Stimulated activated CD8-positive, alpha-beta memory T cell treated with anti-CD3 and anti-CD28 coated beads, Interleukin-7, amount 100 ng/mL, for 1 hour (primary cell): Measurements from ENCODE around the gene KAT8.
A peak's percentile ranks its signal among the peaks of the same experiment; 100 is the strongest.
"Not testable (repeated sequence)": the region's sequence is repeated elsewhere in the genome, so short reads cannot be mapped to it uniquely, and the experiment has no call there.

ENCODE experiments used
- DNase-seq, 2 donors: peaks; one replicate each; pipeline ENCODE4 v3.0.0-alpha.2; 2020; ENCODE audit warnings: low read depth in 2 of 2

The KAT8 gene

DNA sequence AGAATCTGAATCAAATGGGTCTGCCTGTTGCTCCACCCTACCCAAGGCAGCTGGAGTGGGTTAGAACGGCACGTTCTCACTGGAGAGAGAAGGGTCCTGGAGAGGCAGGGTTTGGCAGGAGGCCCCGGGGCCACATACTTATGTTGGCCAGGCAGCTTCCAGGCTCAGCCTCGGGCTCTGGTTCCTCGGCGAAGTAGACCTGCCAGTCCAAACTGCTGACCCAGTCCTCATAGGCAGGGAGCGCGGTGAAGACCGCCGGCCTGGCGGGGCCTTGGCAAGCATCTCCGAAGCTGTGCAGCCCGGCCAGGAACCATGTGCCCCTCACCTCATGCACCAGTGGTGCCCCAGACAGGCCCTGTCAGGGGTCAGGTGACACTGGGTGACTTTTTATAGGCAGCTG lies 33.5 kb upstream of the KAT8 start:
- DNase-seq = no peak

DNA sequence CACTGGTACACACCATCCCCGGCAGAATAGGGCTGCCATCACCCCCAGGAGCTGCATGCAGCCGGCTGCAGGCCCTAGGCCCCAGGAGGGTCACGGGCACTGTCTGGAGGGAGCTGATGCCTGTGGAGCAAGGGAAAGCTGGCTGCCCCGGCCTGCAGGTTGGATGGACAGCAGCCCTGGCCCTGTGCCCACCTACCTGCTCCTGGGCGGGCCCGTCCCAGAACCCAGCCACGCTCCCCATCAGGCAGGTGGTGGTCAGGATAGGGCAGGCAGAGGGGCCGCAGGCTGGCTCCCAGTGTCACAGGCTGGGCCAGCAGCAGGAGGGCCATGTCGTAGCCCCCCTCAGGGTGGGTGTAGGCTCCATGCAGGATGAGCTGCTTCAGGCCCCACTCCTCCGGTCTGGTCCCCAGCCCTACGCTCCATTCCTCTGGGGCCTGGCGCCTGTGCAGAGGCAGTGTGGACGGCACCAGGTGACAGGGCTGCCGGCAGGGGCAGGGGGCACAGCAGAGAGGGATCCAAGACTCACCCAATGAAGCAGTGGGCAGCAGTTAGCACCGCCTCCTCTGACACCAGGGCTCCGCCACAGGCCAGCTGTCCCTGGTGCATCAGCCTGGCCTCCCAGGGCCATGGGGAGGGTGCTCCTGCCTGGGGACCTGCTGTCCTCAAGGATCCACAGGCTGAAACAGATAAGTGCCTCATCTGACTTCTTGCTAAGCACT lies 32.7 kb upstream of the KAT8 start:
- DNase-seq = no peak

DNA sequence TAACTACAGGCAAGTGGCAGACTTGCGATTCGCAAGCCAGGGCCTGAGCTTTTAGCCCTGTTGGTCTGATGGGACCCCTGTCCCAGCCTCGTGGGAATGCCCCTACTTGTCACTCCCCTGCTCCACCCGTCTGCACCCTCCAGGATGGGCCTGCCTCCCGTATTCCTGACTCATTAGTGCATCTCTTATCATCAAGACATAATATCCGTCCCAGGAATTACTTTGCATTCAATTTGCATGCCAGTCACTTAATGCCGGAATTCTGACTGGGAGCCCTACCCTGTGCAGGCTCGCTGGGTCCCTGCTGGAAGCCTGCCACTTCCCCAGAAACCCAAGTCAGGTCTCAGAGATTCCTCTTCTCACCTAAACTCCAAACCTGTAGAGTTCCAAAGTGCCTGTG lies 32.1 kb upstream of the KAT8 start:
- DNase-seq = no peak

DNA sequence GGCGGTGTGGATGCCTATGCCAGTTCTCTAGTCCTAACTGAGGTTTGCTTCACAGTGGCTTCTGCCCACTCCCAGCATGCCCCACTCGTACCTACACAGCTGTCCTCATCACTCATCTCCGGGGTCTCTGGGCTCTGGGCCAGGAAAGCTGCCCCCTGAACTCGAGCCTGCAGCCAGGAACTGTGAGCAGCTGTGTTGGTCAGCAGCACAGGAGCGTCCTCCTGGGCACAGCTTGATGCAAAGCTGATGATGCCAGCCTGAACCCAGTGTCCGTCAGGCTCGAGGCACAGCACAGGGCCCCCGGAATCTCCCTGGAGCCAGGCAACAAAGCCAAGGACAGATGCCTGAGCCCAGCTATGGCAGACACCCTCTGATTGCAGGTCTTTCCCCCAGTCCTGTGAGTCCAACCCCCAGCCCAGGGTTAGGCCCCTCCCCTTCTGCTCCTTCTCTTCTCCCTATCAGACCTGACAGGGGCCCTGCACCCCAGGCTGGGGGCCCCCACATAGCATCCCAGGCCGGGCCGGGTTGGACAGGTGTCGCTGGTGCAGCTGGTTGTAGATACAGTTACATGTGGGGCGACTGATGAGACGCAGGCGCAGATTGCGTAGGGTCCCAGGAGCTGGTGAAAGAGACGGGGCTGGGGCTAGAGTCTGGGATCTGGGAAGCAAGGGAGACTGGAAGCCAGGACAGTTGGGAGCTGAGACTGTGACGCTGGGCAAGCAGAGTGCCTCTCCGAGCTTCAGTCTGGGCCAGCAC lies 31.4 kb upstream of the KAT8 start:
- DNase-seq = no peak

DNA sequence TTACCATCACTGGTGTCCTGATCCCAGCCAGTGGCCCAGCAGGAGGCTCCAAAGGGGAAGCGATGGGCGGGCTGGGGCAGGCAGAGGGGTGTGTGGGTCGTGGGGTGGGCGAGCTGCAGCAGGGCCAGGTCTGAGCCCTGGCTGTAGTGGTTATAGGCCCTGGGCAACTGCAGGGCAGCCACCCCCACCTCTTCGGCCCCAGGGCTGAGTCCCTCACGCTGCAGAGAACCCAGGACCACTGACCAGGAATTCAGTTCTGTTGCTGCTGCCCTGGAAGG lies 30.9 kb upstream of the KAT8 start:
- DNase-seq = no peak

DNA sequence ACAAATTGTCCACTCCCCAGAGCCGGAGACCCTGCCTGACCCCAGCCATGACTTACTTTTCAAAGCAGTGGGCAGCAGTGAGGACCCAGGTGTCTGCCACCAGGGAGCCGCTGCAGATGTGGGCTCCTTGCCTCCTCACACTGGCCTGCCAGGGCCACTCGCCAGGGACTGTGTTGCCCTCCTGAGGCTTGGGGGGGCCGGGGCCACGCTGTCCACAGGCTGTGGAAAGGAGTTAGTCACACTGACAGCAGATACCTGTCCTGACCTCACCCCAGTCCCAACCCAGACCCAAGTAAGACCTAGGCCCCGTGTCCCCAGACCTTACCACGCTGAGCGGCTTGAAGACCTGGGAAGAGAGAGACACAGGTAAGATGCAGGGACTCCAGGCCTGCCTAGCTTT lies 30.0 kb upstream of the KAT8 start:
- DNase-seq = no peak

DNA sequence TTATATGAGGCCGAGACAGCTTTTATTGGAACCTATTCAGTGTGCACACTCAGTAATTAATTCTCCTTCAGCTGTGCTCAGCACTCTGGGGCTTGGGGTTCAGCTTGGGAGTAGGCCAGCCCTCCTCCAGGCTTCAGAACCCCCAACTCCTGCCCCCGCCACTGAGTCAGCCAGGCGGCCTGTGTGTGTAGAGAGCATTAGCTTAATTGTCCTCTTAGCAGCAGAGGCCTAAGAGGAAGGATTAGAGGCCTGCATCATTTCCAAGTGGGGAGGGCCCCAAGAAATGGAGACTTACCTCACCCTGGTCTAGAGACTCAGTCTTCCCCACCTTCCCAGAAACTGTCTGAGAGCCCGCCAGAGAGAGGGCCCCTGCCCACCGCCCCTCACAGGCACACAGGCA lies 29.5 kb upstream of the KAT8 start:
- no peak for DNase-seq

DNA sequence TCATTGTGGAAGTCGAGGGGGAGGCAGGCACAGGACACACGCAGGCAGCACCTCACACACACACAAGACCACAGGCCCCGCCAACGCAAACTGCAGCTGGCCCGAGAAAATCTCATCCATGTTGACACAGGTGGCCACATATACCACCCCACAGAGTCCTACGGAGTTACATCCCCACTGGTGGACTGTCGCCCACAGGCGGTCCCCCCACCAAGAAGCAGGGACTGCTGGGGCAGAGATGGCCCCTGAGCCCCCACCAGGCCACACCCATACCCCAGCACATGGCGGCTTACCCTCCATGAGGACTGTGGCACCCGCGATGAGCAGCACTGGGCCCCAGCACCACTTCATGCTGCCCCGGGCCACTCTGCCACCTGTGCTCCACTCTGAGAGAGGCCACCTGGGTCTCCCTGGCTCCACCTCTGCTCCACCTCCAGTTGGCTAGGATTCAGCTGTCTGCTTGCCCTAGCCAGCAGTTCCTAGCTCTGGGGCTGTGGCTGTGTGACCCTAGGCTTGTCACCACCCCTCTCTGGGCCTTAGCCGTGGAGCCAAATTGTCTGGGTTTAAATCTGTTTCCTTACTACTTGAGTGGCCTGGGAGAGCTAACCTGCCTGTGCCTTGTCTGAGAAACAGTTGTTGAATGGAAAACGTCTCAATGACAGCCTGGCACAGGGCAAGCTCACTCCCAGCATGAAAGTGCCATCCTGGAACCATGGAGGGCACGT lies 28.8 kb upstream of the KAT8 start, which contains the start of gene PRSS53:
Gene PRSS53 (minus strand): TSS at position 485 of the 725 bp plus-strand sequence. CDS start 134 bp downstream, at position 351.
- DNase-seq = no peak

DNA sequence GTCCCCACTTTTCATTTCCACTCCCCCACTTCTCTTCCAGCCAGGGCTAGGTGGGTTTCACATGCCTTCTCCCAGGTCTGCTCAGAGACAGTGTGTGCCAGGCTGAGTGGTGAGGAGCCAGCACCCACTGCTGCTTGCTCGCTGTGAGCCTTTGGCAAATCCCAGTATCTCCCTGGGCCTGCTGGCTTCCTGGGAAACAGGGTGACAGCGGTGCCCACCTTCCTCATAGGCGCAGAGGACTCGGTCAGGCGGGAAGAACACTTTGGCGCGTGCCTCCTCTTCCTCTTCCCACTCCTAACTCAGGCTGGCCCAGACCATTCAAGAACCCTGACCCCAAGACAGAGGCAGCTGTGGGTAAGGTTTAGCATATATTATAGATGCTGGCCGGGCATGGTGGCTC lies 28.3 kb upstream of the KAT8 start:
- DNase-seq = no peak

DNA sequence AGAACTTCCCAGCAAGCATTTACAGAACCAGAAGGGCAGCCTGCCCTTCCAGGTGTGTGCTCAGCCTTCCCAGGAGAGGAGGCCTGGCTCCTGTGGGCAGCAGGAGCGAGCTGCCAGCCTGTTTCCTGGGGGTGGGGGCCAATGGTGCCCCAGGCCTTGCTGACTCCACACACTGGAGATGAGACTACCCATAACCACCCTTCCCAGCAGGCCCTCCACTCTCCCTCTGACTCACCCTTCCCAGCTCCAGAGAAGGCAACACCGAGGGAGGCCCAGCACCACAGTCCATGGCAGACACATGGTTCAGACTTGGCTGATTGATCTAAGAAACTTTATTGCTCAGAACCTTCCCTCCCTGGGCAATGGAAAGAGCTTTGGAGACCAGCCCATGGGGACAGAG lies 26.9 kb upstream of the KAT8 start:
- no peak for DNase-seq

DNA sequence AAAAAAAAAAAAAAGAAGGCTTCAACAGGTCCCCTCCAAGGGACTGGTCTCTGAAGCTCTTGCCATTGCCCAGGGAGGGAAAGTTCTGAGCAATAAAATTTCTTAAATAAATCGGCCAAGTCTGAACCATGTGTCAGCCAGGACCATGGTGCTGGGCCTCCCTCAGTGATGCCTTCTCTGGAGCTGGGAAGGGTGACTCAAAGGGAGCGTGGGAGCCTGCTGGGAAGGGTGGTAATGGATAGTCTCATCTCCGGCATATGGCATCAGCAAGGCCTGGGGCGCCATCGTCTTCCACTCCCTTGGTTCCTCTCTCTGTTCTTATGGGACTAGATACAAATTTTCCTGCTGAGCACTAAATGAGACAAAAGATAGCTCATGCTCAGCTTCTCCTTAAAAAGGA lies 25.1 kb upstream of the KAT8 start:
- DNase-seq = no peak

DNA sequence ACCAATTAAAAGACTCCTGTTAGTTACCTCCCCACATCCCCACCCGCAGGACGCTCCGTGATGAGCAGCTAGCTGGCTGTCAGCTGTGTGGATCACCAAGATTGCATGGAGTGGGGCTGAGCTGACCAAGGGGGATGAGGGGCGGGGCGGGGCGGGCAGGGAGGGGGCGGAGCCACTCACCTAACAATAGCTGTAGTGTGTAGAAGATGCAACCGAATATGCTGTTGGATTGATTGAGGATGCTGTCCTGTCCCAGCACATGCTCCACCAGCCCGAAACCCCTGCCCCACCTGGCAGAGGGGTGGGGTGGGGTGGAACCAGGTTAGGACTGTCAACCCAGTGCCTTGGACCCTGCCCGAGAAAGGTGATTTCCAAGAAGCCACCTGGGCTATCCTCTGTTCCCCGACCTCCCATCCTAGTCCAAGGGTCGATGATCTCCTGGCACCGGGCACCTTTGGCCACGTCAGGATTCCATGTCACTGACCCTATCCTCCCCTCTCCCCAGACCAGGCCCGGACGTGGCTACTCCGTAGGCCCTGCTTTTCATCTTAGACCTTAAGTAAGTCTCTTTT lies 24.2 kb upstream of the KAT8 start:
- DNase-seq = no peak

DNA sequence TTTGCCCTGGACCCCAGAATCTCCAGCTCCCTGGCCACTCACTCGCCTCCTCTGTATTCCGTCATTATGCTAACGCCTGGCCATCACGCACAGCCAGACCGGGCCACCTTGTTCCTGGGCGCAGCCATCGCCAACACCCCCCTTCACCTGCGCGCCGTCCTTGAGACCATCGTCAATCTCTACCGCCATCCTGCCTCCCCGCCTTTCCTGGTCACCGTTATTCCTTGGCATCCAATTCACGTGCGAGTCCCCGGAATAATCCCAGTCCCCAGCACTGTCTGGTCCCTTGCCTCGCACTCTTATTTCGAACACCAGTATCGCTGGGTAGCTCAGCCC lies 23.4 kb upstream of the KAT8 start:
- no peak for DNase-seq

DNA sequence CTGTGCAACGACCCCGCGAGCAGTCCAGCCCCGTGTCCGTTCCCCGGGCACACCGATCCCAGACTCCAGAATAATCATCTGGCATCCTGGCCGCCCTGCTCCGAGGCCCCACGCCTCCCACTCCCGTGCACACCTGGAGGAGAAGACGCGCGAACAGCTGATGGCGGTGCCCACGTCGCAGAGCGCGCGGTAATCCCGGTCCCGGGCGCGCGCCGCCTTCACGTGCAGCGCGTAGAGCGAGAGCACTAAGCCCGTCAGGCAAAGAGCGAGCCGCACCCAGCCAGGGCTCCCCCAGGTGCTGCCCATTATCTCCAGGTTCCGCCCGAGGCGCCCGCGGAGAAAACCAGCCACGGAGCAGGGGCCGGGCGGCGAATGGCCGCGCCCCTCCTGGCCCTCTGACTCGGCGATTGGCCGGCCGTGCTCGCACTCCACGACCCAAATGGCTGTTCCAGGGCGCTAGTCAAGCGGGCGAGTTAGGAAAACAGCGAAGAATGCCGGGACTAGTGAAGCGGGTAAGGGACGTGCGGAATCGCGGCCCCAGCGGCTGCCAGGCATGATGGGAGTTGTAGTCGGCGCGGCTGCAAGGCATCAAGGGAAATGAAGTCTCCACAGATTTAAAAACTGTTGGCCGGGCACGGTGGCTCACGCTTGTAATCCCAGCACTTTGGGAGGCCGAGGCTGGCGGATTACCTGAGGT lies 22.9 kb upstream of the KAT8 start, which contains the start of gene VKORC1:
Gene VKORC1 (minus strand): TSS at position 374 of the 697 bp plus-strand sequence. CDS start 68 bp downstream, at position 306.
- peak; percentile 63 to 66 for DNase-seq

DNA sequence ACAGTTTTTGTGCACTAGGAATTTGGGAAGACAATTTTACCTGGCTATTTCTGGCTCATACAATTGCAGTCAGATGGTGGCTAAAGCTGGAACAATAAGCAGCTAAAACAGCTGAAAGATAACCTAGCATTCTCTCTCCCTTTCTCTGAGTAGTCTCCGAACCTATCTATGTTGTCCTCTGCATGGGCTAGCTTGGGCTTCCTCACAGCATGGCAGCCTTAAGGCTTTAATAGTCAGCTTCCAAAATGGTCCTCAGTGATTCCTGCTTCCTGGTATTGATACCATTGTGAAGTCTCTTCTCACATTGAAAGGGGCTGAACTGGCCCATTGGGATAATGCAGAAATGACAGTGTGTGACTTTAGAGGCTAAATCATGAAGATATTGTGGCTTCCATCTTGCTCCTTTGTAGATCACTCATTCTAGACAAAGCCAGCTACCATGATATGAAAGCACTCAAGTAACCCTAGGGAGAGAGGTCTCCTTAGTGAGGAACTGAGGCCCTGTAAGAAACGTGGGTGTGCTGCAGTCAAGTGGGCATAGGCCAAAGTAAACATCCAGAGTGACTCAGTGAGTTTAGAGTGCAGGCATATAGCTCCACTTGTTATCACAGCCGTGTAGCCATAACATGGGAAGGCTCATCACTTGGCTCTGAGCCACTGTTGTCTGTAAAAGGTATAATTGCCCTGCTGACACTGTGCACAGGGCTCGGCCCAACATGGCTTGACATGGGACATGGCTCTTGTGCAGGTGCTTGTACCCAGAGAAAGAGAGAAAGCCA lies 17.4 kb upstream of the KAT8 start:
- DNase-seq = no peak

DNA sequence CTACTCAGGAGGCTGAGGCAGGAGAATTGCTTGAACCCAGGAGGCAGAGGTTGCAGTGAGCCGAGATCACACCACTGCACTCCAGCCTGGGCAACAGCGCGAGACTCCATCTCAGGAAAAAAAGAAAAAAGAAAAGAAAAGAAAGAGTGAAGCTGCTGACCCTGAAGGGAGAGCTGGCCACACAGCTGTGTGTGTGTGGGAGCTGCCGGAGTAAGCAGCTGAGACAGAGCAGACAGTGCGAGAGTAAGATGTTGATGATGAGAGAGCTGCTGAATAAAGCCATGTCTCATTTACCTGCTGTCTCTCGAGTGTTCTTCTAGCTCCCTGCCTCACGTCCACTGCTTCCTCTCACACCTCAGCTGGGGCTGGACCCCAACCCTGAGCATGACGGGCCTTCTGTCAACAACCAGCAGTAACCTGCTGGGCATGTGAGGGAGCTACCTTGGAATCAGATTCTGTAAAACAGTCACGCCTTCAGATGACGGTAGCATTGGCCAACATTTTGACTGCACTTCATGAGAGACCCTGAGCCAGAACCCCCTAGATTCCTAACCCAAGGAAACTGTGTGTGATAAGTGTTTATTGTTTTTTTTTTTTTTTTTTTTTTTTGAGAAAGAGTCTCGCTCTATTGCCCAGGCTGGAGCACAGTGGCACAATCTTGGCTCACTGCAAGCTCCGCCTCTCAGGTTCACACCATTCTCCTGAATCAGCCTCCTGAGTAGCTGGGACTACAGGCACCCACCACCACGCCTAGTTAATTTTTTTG lies 16.4 kb upstream of the KAT8 start:
- not testable (repeated sequence) for DNase-seq

DNA sequence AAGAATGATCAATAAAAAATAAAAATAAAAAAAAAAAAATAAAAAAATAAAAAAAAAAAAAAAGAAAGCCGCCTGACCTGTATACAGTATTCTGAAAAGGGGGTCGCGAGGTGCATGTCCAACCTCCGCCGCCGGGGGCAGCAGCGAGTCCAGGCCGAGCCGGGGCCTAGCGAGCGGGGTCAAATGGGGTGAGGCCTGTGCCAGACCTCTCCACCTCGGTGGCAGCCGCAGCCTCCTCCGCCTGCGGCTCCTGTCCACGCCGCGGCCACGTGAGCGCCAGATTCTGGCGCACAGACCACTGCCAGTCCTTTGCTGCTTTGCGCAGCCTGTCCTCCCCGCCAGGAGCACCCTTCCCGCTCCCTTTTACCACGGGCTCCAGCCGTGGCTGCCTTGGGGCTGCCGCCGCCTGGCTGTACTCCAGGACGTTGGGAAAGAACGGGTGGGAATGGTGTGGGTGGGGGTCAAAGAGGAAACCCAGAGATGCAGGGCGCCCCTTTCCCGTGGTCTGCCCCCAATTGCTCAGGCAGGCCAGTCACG lies 11.7 kb upstream of the KAT8 start:
- peak; percentile 52 to 68 for DNase-seq

DNA sequence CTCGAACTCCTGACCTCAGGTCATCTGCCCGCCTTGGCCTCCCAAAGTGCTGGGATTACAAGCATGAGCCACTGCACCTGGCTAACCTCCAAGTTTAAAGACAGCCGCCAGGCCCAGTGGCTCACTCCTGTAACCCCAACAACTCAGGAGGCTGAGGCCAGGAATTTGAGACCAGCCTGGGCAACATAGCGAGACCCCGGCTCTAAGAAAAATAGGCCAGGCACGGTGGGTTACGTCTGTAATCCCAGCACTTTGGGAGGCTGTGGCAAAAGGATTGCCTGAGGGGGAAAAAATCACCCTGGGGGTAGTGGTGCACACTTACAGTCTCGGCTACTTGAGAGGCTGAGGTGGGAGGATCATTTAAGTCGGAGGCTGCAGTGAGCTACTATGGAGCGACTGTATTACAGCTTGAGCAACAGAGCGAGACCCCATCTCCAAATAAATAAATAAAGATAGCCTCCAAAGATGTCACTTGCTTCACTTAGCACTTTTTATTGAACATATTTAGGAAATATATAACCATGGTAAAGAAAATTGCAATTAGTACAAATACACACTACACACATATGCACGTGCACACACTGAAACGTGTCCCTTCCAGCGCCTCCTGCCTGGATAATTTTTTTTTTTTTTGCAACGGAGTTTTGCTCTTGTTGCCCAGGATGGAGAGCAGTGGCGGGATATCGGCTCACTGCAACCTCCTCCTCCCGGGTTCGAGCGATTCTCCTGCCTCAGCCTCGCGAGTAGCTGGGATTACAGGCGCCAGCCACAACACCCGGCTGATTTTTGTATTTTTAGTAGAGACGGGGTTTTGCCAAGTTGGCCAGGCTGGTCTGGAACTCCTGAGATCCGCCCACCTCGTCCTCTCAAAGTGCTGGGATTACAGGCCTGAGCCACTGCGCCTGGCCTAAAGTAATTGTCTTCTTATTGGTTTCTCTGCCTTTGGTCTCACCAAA lies 10.7 kb upstream of the KAT8 start:
- no peak for DNase-seq

DNA sequence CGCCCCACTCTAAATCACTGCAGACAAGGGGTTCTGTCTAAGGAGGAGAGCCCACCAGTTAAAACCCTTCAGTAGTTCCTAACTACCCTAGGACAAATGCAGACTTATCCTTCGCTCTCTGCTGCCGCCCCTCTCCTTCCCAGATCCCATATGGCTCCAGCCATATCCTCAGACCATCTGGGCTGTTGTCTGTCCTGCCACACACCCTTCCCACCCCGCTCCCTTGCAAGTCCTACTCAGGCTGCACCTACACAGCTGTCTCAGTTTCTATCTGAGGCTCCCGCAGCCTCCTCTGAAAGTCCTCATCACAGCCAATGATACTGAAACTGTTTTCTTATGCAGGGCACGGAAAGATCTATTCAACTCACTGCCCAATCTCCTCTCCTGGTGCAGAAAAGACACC lies 10.0 kb upstream of the KAT8 start:
- DNase-seq = no peak
